Activated CD4-positive, alpha-beta T cell treated with anti-CD3 and anti-CD28 coated beads for 36 hours (primary cell): ENCODE results near the gene TBC1D19. TPM values are rescaled to one million over a fixed set of nuclear protein-coding genes. Genes with fewer than 3 reads are reported as not detected.
"Not testable (repeated sequence)": the region's sequence is repeated elsewhere in the genome, so short reads cannot be mapped to it uniquely, and the experiment has no call there.

Experiments used
- ATAC-seq: fragments of 200-7000 bp; cut with Tn5 transposase; one replicate; pipeline ENCODE4 v1.10.0; 2021; ENCODE audit warnings: mild to moderate bottlenecking, moderate library complexity
- CTCF ChIA-PET: fragments of 350-600 bp; sonication (Branson Sonifier 250); formaldehyde crosslinking; loops from one replicate; lab custom pipeline; 2021; ENCODE audit warnings: antibody characterized with exemption; lab: Charles Lee
- POLR2A ChIA-PET: fragments of 350-600 bp; sonication (Branson Sonifier 250); formaldehyde crosslinking; loops from one replicate; lab custom pipeline; 2021; ENCODE audit warnings: antibody characterized with exemption, inconsistent platforms; lab: Charles Lee
- DNase-seq: peaks from one replicate; pipeline ENCODE4 v3.0.0-alpha.2; 2020
- H3K27ac Mint-ChIP-seq: one replicate; pipeline ENCODE4 v1.8.0; 2021; ENCODE audit warnings: mixed read lengths
- H3K27me3 Mint-ChIP-seq: one replicate; pipeline ENCODE4 v1.8.0; 2021; ENCODE audit warnings: mixed read lengths
- H3K36me3 Mint-ChIP-seq: one replicate; pipeline ENCODE4 v1.8.0; 2021; ENCODE audit warnings: low read depth, mixed read lengths
- H3K4me1 Mint-ChIP-seq: one replicate; pipeline ENCODE4 v1.8.0; 2021; ENCODE audit warnings: mixed read lengths
- H3K4me3 Mint-ChIP-seq: one replicate; pipeline ENCODE4 v1.8.0; 2021; ENCODE audit warnings: mild to moderate bottlenecking, moderate library complexity, mixed read lengths
- H3K9me3 Mint-ChIP-seq: one replicate; pipeline ENCODE4 v1.8.0; 2021; ENCODE audit warnings: low read depth, mixed read lengths
- intact Hi-C, 2 experiments: fragments of 100-400 bp; cut with DNase I in 1 of 2; cut with micrococcal nuclease in 1 of 2; formaldehyde crosslinking; loops; one replicate each; pipeline versions ENCODE4 v1.14.2 to v1.15.1; 2022 to 2024; cut with DNase I, micrococcal nuclease
- total RNA-seq, 2 experiments: library from RNA; stranded (reverse); gene quantifications; one replicate each; pipeline ENCODE4 v1.2.3, GENCODE V29; 2021

TBC1D19 gene
- total RNA-seq, 2 experiments from 2014 or later = 5.0 to 5.3 TPM

DNA sequence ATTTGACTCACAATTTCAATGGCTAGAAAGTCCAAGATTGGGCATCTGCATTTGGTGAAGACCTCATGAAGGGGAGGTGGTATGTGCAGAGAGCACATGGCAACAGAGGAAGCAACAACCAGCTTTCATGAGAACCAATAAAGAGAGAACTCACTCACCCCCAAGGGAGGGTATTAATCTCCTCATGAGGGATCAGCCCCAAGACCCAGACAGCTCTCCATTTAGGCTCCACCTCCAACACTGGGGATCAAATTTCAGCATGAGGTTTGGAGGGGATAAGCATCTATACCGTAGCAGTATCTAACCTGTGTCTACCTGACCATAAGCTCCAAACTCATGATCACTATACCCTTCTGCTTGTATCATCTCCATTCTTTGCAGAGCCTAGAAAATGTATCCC is 9.3 kb upstream of the TBC1D19 start:
- intact Hi-C loops = no loop called here
- ATAC-seq (no peak), DNase-seq (no peak)
- H3K27ac Mint-ChIP-seq = no peak overlapping the region
- H3K9me3 Mint-ChIP-seq = no peaks in the 10 kb centered on the region
- H3K27me3 Mint-ChIP-seq = peaks cover 3% of the 10 kb centered on the region
- ChIA-PET CTCF (interaction anchor here (1.3 kb wide), 1 partner anchor 14 kb away, joined by 6 read pairs; no protein-coding TSS in a partner anchor), POLR2A (no interaction called here)
- H3K4me3 Mint-ChIP-seq = no peak overlapping the region
- no peaks in the 10 kb centered on the region for H3K36me3 Mint-ChIP-seq
- H3K4me1 Mint-ChIP-seq = no peaks in the 10 kb centered on the region

DNA sequence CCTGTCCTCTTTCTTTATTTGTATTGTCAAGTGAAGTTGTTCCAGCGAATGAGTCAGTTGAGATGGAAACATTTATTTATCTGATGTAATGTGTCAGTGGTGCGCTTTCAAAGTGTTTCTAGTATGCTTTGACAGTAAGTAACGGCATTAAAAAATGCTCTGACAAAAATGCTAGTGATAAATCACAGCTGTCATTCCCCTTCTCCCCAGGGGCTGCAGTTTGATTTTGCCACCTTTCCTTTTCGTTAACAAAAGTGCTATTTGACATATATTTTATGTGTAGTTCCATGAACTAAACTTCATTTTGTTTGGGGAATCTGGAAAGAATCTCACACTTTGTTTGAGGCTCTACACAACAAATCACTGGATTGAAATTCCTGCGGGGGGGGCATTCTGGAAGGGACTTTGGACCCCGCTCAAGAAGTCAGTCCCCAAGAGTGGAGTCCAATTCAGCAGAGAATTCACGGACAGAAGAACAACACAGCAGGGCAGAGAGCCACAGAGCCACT is 7.6 kb upstream of the TBC1D19 start:
- intact Hi-C loops = no loop called here
- no peak overlapping the region for H3K27ac Mint-ChIP-seq

DNA sequence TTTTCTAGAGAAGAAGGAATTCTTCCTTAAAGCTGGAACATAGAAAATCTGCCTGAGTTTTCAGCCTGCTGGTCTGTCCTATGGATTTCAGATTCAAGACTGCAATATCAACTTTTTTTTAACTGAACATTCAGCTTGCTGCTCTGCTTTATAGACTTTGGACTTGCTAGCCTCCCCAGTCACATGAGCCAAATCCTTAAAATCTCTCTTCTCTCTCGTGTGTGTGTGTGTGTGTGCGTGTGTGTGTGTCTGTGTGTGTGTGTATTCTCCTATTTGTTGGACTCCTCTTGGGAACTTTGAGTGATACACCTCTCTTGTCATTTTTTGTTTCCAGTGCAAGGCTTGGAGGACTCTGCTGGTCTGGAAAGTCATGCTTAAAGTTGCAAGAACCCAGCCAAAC is 6.8 kb upstream of the TBC1D19 start:
- Mint-ChIP-seq H3K27me3 (peaks cover 4% of the 10 kb centered on the region), H3K9me3 (no peaks in the 10 kb centered on the region)

More for the DNA sequence above, 7.6 kb upstream of the TBC1D19 start:
- ATAC-seq (no peak), DNase-seq (no peak)
- Mint-ChIP-seq H3K27me3 (peaks cover 4% of the 10 kb centered on the region), H3K36me3 (no peaks in the 10 kb centered on the region), H3K9me3 (no peaks in the 10 kb centered on the region), H3K4me3 (no peak overlapping the region), H3K4me1 (no peaks in the 10 kb centered on the region)
- ChIA-PET POLR2A (interaction anchor here (0.7 kb wide), 1 partner anchor 8 kb away, joined by 5 read pairs; no protein-coding TSS in a partner anchor), CTCF (no interaction called here)

GRCh38 chr4:26579169-26579568 is 4.7 kb upstream of the TBC1D19 start:
- Mint-ChIP-seq H3K36me3 (no peaks in the 10 kb centered on the region), H3K4me1 (peaks cover 7% of the 10 kb centered on the region), H3K27me3 (peaks cover 4% of the 10 kb centered on the region), H3K27ac (no peak overlapping the region), H3K9me3 (no peaks in the 10 kb centered on the region), H3K4me3 (no peak overlapping the region)
- POLR2A ChIA-PET = no interaction called here
- intact Hi-C loops = no loop called here
- DNase-seq (no peak), ATAC-seq (no peak)
- CTCF ChIA-PET = interaction anchor here (0.6 to 0.7 kb wide), 3 partner anchors 145 to 276 kb away, joined by 3 read pairs; no protein-coding TSS in a partner anchor

More for the DNA sequence above, 6.8 kb upstream of the TBC1D19 start:
- CTCF ChIA-PET = no interaction called here
- ATAC-seq (no peak), DNase-seq (no peak)
- Mint-ChIP-seq H3K27ac (no peak overlapping the region), H3K36me3 (no peaks in the 10 kb centered on the region), H3K4me1 (no peaks in the 10 kb centered on the region), H3K4me3 (no peak overlapping the region)
- POLR2A ChIA-PET = no interaction called here
- intact Hi-C loops = no loop called here

DNA sequence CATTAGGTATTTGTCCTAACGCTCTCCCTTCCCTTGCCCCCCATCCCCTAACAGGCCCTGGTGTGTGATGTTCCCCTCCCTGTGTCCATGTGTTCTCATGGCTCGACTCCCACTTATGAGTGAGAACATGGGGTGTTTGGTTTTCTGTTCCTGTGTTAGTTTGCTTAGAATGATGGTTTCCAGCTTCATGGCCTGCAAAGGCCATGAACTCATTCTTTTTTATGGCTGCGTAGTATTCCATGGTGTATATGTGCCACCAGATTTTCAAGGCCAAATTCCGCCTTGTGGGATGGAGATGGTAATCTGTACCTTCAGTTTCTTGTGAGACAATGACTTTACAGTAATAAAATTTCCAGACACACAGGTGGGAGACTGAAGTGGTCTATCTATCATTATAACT is 2.5 kb upstream of the TBC1D19 start:
- H3K36me3 Mint-ChIP-seq, H3K4me3 Mint-ChIP-seq, POLR2A ChIA-PET, DNase-seq, CTCF ChIA-PET, H3K9me3 Mint-ChIP-seq, H3K27ac Mint-ChIP-seq, ATAC-seq, H3K27me3 Mint-ChIP-seq: not testable (repeated sequence)
- H3K4me1 Mint-ChIP-seq = peaks cover 21% of the 10 kb centered on the region
- intact Hi-C loops = loop anchor here in 1 of 2 experiments (5.0 kb wide), 1 partner anchor 421 kb away; no protein-coding TSS in a partner anchor

- H3K27ac Mint-ChIP-seq = peak overlapping the region; percentile 92
- intact Hi-C loops = loop anchor here (1.0 to 5.0 kb wide), 4 partner anchors 274 to 721 kb away; partner anchors contain the start of gene SEL1L3 (in 1 of the 2)
- H3K9me3 Mint-ChIP-seq = no peaks in the 10 kb centered on the region
- no peaks in the 10 kb centered on the region for H3K36me3 Mint-ChIP-seq
- peak overlapping the region; percentile 93 for H3K4me3 Mint-ChIP-seq
- peak; percentile 87 for ATAC-seq
- peaks cover 24% of the 10 kb centered on the region for H3K4me1 Mint-ChIP-seq
- DNase-seq = no peak
- POLR2A ChIA-PET = no interaction called here
- CTCF ChIA-PET = interaction anchor here (0.6 to 2.0 kb wide), 6 partner anchors 8 to 596 kb away, joined by 3 to 5 read pairs (median 4); no protein-coding TSS in a partner anchor
- peaks cover 1% of the 10 kb centered on the region for H3K27me3 Mint-ChIP-seq
Observed at GRCh38 chr4:26583538-26583864, 383 bp upstream of the TBC1D19 start.

DNA sequence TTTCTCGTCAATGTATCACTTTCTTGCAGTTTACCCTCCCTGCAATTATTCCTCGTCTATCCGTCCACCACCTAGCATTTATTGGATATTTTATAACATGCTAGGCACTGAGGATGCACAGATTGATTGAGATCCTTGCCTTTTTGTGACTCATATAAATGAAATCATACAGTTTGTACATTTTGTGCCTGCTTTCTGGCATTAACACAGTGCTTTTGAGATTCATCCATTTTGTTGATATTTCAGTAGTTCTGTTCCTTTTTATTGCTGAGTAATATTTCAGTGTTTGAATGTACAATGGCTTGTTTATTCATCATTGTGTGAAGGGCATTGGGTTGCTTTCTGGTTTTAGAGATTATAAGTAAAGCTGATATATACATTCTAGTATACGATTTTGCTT is 841 bp downstream of the TBC1D19 start:
- H3K27me3 Mint-ChIP-seq = no peaks in the 10 kb centered on the region
- H3K36me3 Mint-ChIP-seq = no peaks in the 10 kb centered on the region
- H3K4me1 Mint-ChIP-seq = peaks cover 24% of the 10 kb centered on the region
- no peaks in the 10 kb centered on the region for H3K9me3 Mint-ChIP-seq
- DNase-seq (no peak), ATAC-seq (no peak)
- H3K4me3 Mint-ChIP-seq = peak overlapping the region; percentile 93
- ChIA-PET CTCF (interaction anchor here (0.6 to 2.0 kb wide), 4 partner anchors 9 to 217 kb away, joined by 3 to 5 read pairs (median 4); no protein-coding TSS in a partner anchor), POLR2A (interaction anchor here (0.6 kb wide), 2 partner anchors 8 to 510 kb away, joined by 4 to 5 read pairs; no protein-coding TSS in a partner anchor)
- H3K27ac Mint-ChIP-seq = peak overlapping the region; percentile 92
- intact Hi-C loops = loop anchor here (1.0 to 5.0 kb wide), 4 partner anchors 264 to 670 kb away; partner anchors contain the start of genes RBPJ (in 1 of the 2) and SMIM20 (in 1 of the 2)

- Mint-ChIP-seq H3K4me1 (peaks cover 18% of the 10 kb centered on the region), H3K27me3 (no peaks in the 10 kb centered on the region), H3K36me3 (peaks cover 4% of the 10 kb centered on the region), H3K9me3 (no peaks in the 10 kb centered on the region), H3K27ac (no peak overlapping the region), H3K4me3 (no peak overlapping the region)
- DNase-seq = no peak
- intact Hi-C loops = no loop called here
- ChIA-PET CTCF (no interaction called here), POLR2A (no interaction called here)
- ATAC-seq = no peak
Observed at GRCh38 chr4:26589705-26590104, 5.8 kb downstream of the TBC1D19 start.

- intact Hi-C loops = no loop called here
- ATAC-seq (no peak), DNase-seq (no peak)
- no peaks in the 10 kb centered on the region for H3K9me3 Mint-ChIP-seq
- no peak overlapping the region for H3K4me3 Mint-ChIP-seq
- CTCF ChIA-PET = interaction anchor here (1.2 kb wide), 1 partner anchor 10 kb away, joined by 4 read pairs; no protein-coding TSS in a partner anchor
- POLR2A ChIA-PET = interaction anchor here (0.7 kb wide), 1 partner anchor 206 kb away, joined by 4 read pairs; no protein-coding TSS in a partner anchor
- peaks cover 4% of the 10 kb centered on the region for H3K36me3 Mint-ChIP-seq
- peaks cover 10% of the 10 kb centered on the region for H3K4me1 Mint-ChIP-seq
- no peaks in the 10 kb centered on the region for H3K27me3 Mint-ChIP-seq
- H3K27ac Mint-ChIP-seq = no peak overlapping the region
Observed at GRCh38 chr4:26590639-26591038, 6.8 kb downstream of the TBC1D19 start.

DNA sequence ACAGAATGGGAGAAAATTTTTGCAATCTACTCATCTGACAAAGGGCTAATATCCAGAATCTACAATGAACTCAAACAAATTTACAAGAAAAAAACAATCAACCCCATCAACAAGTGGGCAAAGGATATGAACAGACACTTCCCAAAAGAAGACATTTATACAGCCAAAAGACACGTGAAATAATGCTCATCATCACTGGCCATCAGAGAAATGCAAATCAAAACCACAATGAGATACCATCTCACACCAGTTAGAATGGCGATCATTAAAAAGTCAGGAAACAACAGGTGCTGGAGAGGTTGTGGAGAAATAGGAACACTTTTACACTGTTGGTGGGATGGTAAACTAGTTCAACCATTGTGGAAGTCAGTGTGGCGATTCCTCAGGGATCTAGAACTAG is 9.7 kb downstream of the TBC1D19 start:
- ATAC-seq, POLR2A ChIA-PET, H3K36me3 Mint-ChIP-seq, H3K27ac Mint-ChIP-seq, DNase-seq, H3K27me3 Mint-ChIP-seq, H3K4me1 Mint-ChIP-seq, CTCF ChIA-PET, H3K4me3 Mint-ChIP-seq, H3K9me3 Mint-ChIP-seq: not testable (repeated sequence)
- intact Hi-C loops = loop anchor here in 1 of 2 experiments (1.0 kb wide), 1 partner anchor 15 kb away; no protein-coding TSS in a partner anchor

- ChIA-PET CTCF (no interaction called here), POLR2A (no interaction called here)
- DNase-seq (no peak), ATAC-seq (no peak)
- no peaks in the 10 kb centered on the region for H3K27me3 Mint-ChIP-seq
- peaks cover 4% of the 10 kb centered on the region for H3K36me3 Mint-ChIP-seq
- no peak overlapping the region for H3K4me3 Mint-ChIP-seq
- H3K27ac Mint-ChIP-seq = no peak overlapping the region
- intact Hi-C loops = no loop called here
- H3K9me3 Mint-ChIP-seq = no peaks in the 10 kb centered on the region
- H3K4me1 Mint-ChIP-seq = peaks cover 4% of the 10 kb centered on the region
Observed at GRCh38 chr4:26594371-26594770, 10.5 kb downstream of the TBC1D19 start.

- DNase-seq = no peak
- intact Hi-C loops = no loop called here
- Mint-ChIP-seq H3K27ac (no peak overlapping the region), H3K36me3 (peaks cover 4% of the 10 kb centered on the region), H3K4me1 (peaks cover 4% of the 10 kb centered on the region), H3K4me3 (no peak overlapping the region), H3K27me3 (no peaks in the 10 kb centered on the region), H3K9me3 (no peaks in the 10 kb centered on the region)
- ChIA-PET POLR2A (no interaction called here), CTCF (no interaction called here)
- no peak for ATAC-seq
Observed at GRCh38 chr4:26594778-26595177, 10.9 kb downstream of the TBC1D19 start.
